ENCODE measurements around the gene NRCAM. TPM values are rescaled to one million over a fixed set of nuclear protein-coding genes. Genes with fewer than 3 reads are reported as not detected.

The NRCAM gene
- total RNA-seq, 5 donors from 2014 or later (not counting 1 experiment from before 2014, with no cell fraction given) = 3.1 to 10.7 (median 5.0) TPM

- H3K36me3 ChIP-seq (ENCODE audit: control insufficient read depth in 2 of 2, extremely low read depth in 1 of 2, insufficient read depth in 1 of 2, low read length in 1 of 2) = no peaks in the 10 kb centered on the region
- no peaks in the 10 kb centered on the region for H3K9me3 ChIP-seq
- peaks cover 0 to 6% (median 0%) of the 10 kb centered on the region in 3 donors for H3K4me1 Mint-ChIP-seq
- WGBS (ENCODE audit: insufficient coverage) = no CpG with 5 or more reads among the region's 1 CpG
- ATAC-seq (replicated peaks in 1 of 4) (no peak), DNase-seq (no peak)
- H3K27me3 ChIP-seq (replicated peaks in 1 of 2; ENCODE audit: control insufficient read depth in 2 of 2, extremely low read depth in 1 of 2, insufficient read depth in 2 of 2, low read length in 1 of 2) = peaks cover 3 to 5% of the 10 kb centered on the region in 2 experiments
- H3K4me3 Mint-ChIP-seq = no peak overlapping the region
- no peak overlapping the region for H3K27ac Mint-ChIP-seq
- no peaks in the 10 kb centered on the region for H3K36me3 Mint-ChIP-seq
- H3K4me3 ChIP-seq (ENCODE audit: control insufficient read depth in 1 of 2, extremely low read depth in 1 of 2, low read length in 1 of 2) = no peak overlapping the region
- no peaks in the 10 kb centered on the region for H3K4me1 ChIP-seq (ENCODE audit: control insufficient read depth in 1 of 2, extremely low read depth in 1 of 2, insufficient read depth in 2 of 2, low read length in 2 of 2)
- CTCF ChIA-PET = no interaction called here
- H3K9me3 Mint-ChIP-seq = no peaks in the 10 kb centered on the region
- peaks cover 23 to 30% of the 10 kb centered on the region in 2 donors for H3K27me3 Mint-ChIP-seq
- POLR2A ChIA-PET = interaction anchor here in 1 of 2 donors (0.5 kb wide), 1 partner anchor 19 kb away, joined by 9 read pairs; no protein-coding TSS in a partner anchor
- H3K27ac ChIP-seq (ENCODE audit: low read length) = no peak overlapping the region
Measured at GRCh38 chr7:108427766-108428165, 28.5 kb downstream of the NRCAM start.

GRCh38 chr7:108425714-108426275, 30.4 kb downstream of the NRCAM start:
- peaks cover 0 to 5% of the 10 kb centered on the region in 2 experiments for H3K27me3 ChIP-seq (replicated peaks in 1 of 2; ENCODE audit: control insufficient read depth in 2 of 2, extremely low read depth in 1 of 2, insufficient read depth in 2 of 2, low read length in 1 of 2)
- ChIA-PET CTCF (no interaction called here), POLR2A (no interaction called here)
- Mint-ChIP-seq H3K4me3 (no peak overlapping the region), H3K27me3 (peaks cover 17 to 24% of the 10 kb centered on the region in 2 donors), H3K4me1 (peaks cover 0 to 7% (median 0%) of the 10 kb centered on the region in 3 donors), H3K9me3 (no peaks in the 10 kb centered on the region), H3K27ac (no peak overlapping the region), H3K36me3 (no peaks in the 10 kb centered on the region)
- 67% methylated on average over 1 of the region's 2 CpGs for WGBS (ENCODE audit: insufficient coverage)
- no peaks in the 10 kb centered on the region for H3K4me1 ChIP-seq (ENCODE audit: control insufficient read depth in 1 of 2, extremely low read depth in 1 of 2, insufficient read depth in 2 of 2, low read length in 2 of 2)
- no peak for DNase-seq
- no peak for ATAC-seq (replicated peaks in 1 of 4)
- H3K36me3 ChIP-seq (ENCODE audit: control insufficient read depth in 2 of 2, extremely low read depth in 1 of 2, insufficient read depth in 1 of 2, low read length in 1 of 2) = no peaks in the 10 kb centered on the region
- no peak overlapping the region for H3K4me3 ChIP-seq (ENCODE audit: control insufficient read depth in 1 of 2, extremely low read depth in 1 of 2, low read length in 1 of 2)
- no peaks in the 10 kb centered on the region for H3K9me3 ChIP-seq
- no peak overlapping the region for H3K27ac ChIP-seq (ENCODE audit: low read length)

GRCh38 chr7:108424013-108424412, 32.2 kb downstream of the NRCAM start:
- Histone ChIP-seq H3K27ac (ENCODE audit: low read length) (no peak overlapping the region), H3K36me3 (ENCODE audit: control insufficient read depth in 2 of 2, extremely low read depth in 1 of 2, insufficient read depth in 1 of 2, low read length in 1 of 2) (no peaks in the 10 kb centered on the region), H3K9me3 (no peaks in the 10 kb centered on the region), H3K4me3 (ENCODE audit: control insufficient read depth in 1 of 2, extremely low read depth in 1 of 2, low read length in 1 of 2) (no peak overlapping the region), H3K4me1 (ENCODE audit: control insufficient read depth in 1 of 2, extremely low read depth in 1 of 2, insufficient read depth in 2 of 2, low read length in 2 of 2) (no peaks in the 10 kb centered on the region), H3K27me3 (replicated peaks in 1 of 2; ENCODE audit: control insufficient read depth in 2 of 2, extremely low read depth in 1 of 2, insufficient read depth in 2 of 2, low read length in 1 of 2) (peaks cover 0 to 5% of the 10 kb centered on the region in 2 experiments)
- no peak for DNase-seq
- Mint-ChIP-seq H3K4me3 (no peak overlapping the region), H3K9me3 (no peaks in the 10 kb centered on the region), H3K27me3 (peaks cover 14 to 22% of the 10 kb centered on the region in 2 donors), H3K4me1 (peaks cover 0 to 13% (median 3%) of the 10 kb centered on the region in 3 donors), H3K27ac (no peak overlapping the region), H3K36me3 (no peaks in the 10 kb centered on the region)
- WGBS (ENCODE audit: insufficient coverage) = 80% methylated on average over 2 of the region's 4 CpGs
- POLR2A ChIA-PET = no interaction called here
- no peak for ATAC-seq (replicated peaks in 1 of 4)
- CTCF ChIA-PET = no interaction called here

GRCh38 chr7:108423089-108423989, 32.9 kb downstream of the NRCAM start:
- H3K27ac Mint-ChIP-seq = no peak overlapping the region
- 70% methylated on average over 2 of the region's 5 CpGs for WGBS (ENCODE audit: insufficient coverage)
- ChIA-PET POLR2A (interaction anchor here in 1 of 2 donors (0.6 kb wide), 1 partner anchor 206 kb away, joined by 7 read pairs; no protein-coding TSS in a partner anchor), CTCF (interaction anchor here in 1 of 2 donors (0.6 kb wide), 1 partner anchor 440 kb away, joined by 4 read pairs; no protein-coding TSS in a partner anchor)
- H3K9me3 Mint-ChIP-seq = no peaks in the 10 kb centered on the region
- H3K4me1 Mint-ChIP-seq = peaks cover 0 to 15% (median 5%) of the 10 kb centered on the region in 3 donors
- Histone ChIP-seq H3K27me3 (replicated peaks in 1 of 2; ENCODE audit: control insufficient read depth in 2 of 2, extremely low read depth in 1 of 2, insufficient read depth in 2 of 2, low read length in 1 of 2) (peaks cover 0 to 5% of the 10 kb centered on the region in 2 experiments), H3K27ac (ENCODE audit: low read length) (no peak overlapping the region), H3K4me3 (ENCODE audit: control insufficient read depth in 1 of 2, extremely low read depth in 1 of 2, low read length in 1 of 2) (no peak overlapping the region), H3K4me1 (ENCODE audit: control insufficient read depth in 1 of 2, extremely low read depth in 1 of 2, insufficient read depth in 2 of 2, low read length in 2 of 2) (no peaks in the 10 kb centered on the region), H3K9me3 (no peaks in the 10 kb centered on the region), H3K36me3 (ENCODE audit: control insufficient read depth in 2 of 2, extremely low read depth in 1 of 2, insufficient read depth in 1 of 2, low read length in 1 of 2) (no peaks in the 10 kb centered on the region)
- H3K27me3 Mint-ChIP-seq = peaks cover 16 to 23% of the 10 kb centered on the region in 2 donors
- ATAC-seq (replicated peaks in 1 of 4) (no peak), DNase-seq (no peak)
- no peak overlapping the region for H3K4me3 Mint-ChIP-seq
- H3K36me3 Mint-ChIP-seq = no peaks in the 10 kb centered on the region

GRCh38 chr7:108421720-108422331, 34.4 kb downstream of the NRCAM start:
- Mint-ChIP-seq H3K27me3 (peaks cover 28 to 29% of the 10 kb centered on the region in 2 donors), H3K27ac (no peak overlapping the region), H3K36me3 (no peaks in the 10 kb centered on the region), H3K9me3 (no peaks in the 10 kb centered on the region), H3K4me3 (no peak overlapping the region), H3K4me1 (peaks cover 0 to 19% (median 8%) of the 10 kb centered on the region in 3 donors)
- Histone ChIP-seq H3K4me1 (ENCODE audit: control insufficient read depth in 1 of 2, extremely low read depth in 1 of 2, insufficient read depth in 2 of 2, low read length in 2 of 2) (no peaks in the 10 kb centered on the region), H3K4me3 (ENCODE audit: control insufficient read depth in 1 of 2, extremely low read depth in 1 of 2, low read length in 1 of 2) (no peak overlapping the region), H3K27me3 (replicated peaks in 1 of 2; ENCODE audit: control insufficient read depth in 2 of 2, extremely low read depth in 1 of 2, insufficient read depth in 2 of 2, low read length in 1 of 2) (peaks cover 0 to 5% of the 10 kb centered on the region in 2 experiments), H3K36me3 (ENCODE audit: control insufficient read depth in 2 of 2, extremely low read depth in 1 of 2, insufficient read depth in 1 of 2, low read length in 1 of 2) (no peaks in the 10 kb centered on the region), H3K27ac (ENCODE audit: low read length) (no peak overlapping the region), H3K9me3 (no peaks in the 10 kb centered on the region)
- DNase-seq (no peak), ATAC-seq (replicated peaks in 1 of 4) (no peak)
- ChIA-PET CTCF (no interaction called here), POLR2A (no interaction called here)
- no CpG with 5 or more reads among the region's 3 CpGs for WGBS (ENCODE audit: insufficient coverage)

Measured in T-cell (primary cell).